ENCODE measurements around the gene RIMKLB. TPM values are rescaled to one million over a fixed set of nuclear protein-coding genes. Genes with fewer than 3 reads are reported as not detected.

The RIMKLB gene
- total and polyA plus RNA-seq, 10 of the 15 experiments (the other 5 are each of a cell fraction or from before 2014, with no cell fraction given), result 0.15 to 0.83 (median 0.46) TPM

GRCh38 chr12:8771072-8771471 lies 73.3 kb downstream of the RIMKLB start (continued):
- no peak for TF ChIP-seq KAT2A (conservative IDR thresholded peaks at IDR 0.05; ENCODE audit: control insufficient read depth, low read depth, low read length)
- TF ChIP-seq NFYA (IDR thresholded peaks at IDR 0.05; ENCODE audit: borderline replicate concordance, low read depth, low read length), result no peak

DNA sequence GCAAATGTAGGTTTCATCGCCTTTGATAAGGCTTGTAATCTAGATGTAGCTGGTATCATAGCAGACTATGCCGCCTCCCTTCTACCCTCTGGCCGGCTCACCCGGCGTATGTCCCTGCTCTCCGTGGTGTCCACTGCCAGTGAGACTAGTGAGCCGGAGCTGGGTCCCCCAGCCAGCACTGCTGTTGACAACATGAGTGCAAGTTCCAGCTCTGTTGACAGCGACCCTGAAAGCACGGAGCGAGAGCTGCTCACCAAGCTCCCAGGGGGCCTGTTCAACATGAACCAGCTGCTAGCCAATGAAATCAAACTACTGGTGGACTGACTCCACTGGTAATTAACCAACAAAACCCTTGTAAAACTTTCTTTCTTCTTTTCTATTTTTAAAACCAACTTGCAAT lies 75.7 kb downstream of the RIMKLB start:
- no peaks in the 10 kb centered on the region for H3K79me2 ChIP-seq (ENCODE audit: control insufficient read depth, insufficient read depth, low read length)
- RAD21 ChIA-PET (ENCODE audit: unreplicated experiment), result no interaction called here
- H3K9ac ChIP-seq (ENCODE audit: control insufficient read depth, insufficient read depth, low read length), result no peak overlapping the region
- SMC1A ChIA-PET (ENCODE audit: uncharacterized antibody, unreplicated experiment), result no interaction called here
- in situ Hi-C loops (cut with MboI), result no loop called here
- no peaks in the 10 kb centered on the region for H3K27me3 ChIP-seq (replicated peaks in 1 of 2; ENCODE audit: control insufficient read depth in 2 of 2, insufficient read depth in 2 of 2, low read length in 1 of 2)
- FAIRE-seq (no peak), DNase-seq (ENCODE audit: low read depth, low spot score) (no peak), ATAC-seq (no peak)
- no peak overlapping the region for H3K4me3 ChIP-seq
- intact Hi-C loops (cut with micrococcal nuclease; ENCODE audit: unreplicated experiment), result no loop called here
- no peaks in the 10 kb centered on the region for H3K36me3 ChIP-seq (ENCODE audit: control insufficient read depth in 2 of 2, insufficient read depth in 2 of 2, low read length in 1 of 2)
- H3K4me1 ChIP-seq (ENCODE audit: control insufficient read depth, insufficient read depth, low read length), result no peaks in the 10 kb centered on the region
- H3K4me2 ChIP-seq (ENCODE audit: control insufficient read depth, insufficient read depth), result no peak overlapping the region
- POLR2A ChIA-PET, result no interaction called here
- no peaks in the 10 kb centered on the region for H3K9me3 ChIP-seq (replicated peaks; ENCODE audit: control insufficient read depth, insufficient read depth, low read length)
- 78% methylated on average over 10 of the region's 10 CpGs for WGBS (ENCODE audit: insufficient coverage, insufficient replicate concordance, low lambda C conversion rate, missing lambda C conversion rate)
- H3K27ac ChIP-seq (ENCODE audit: control insufficient read depth, insufficient read depth), result no peak overlapping the region
- CTCF ChIA-PET, result no interaction called here
- TF ChIP-seq, protein P1, sequence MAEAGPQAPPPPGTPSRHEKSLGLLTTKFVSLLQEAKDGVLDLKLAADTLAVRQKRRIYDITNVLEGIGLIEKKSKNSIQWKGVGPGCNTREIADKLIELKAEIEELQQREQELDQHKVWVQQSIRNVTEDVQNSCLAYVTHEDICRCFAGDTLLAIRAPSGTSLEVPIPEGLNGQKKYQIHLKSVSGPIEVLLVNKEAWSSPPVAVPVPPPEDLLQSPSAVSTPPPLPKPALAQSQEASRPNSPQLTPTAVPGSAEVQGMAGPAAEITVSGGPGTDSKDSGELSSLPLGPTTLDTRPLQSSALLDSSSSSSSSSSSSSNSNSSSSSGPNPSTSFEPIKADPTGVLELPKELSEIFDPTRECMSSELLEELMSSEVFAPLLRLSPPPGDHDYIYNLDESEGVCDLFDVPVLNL (IDR thresholded peaks at IDR 0.05; ENCODE audit: low read depth, low read length), result no peak
- TF ChIP-seq, protein P2, sequence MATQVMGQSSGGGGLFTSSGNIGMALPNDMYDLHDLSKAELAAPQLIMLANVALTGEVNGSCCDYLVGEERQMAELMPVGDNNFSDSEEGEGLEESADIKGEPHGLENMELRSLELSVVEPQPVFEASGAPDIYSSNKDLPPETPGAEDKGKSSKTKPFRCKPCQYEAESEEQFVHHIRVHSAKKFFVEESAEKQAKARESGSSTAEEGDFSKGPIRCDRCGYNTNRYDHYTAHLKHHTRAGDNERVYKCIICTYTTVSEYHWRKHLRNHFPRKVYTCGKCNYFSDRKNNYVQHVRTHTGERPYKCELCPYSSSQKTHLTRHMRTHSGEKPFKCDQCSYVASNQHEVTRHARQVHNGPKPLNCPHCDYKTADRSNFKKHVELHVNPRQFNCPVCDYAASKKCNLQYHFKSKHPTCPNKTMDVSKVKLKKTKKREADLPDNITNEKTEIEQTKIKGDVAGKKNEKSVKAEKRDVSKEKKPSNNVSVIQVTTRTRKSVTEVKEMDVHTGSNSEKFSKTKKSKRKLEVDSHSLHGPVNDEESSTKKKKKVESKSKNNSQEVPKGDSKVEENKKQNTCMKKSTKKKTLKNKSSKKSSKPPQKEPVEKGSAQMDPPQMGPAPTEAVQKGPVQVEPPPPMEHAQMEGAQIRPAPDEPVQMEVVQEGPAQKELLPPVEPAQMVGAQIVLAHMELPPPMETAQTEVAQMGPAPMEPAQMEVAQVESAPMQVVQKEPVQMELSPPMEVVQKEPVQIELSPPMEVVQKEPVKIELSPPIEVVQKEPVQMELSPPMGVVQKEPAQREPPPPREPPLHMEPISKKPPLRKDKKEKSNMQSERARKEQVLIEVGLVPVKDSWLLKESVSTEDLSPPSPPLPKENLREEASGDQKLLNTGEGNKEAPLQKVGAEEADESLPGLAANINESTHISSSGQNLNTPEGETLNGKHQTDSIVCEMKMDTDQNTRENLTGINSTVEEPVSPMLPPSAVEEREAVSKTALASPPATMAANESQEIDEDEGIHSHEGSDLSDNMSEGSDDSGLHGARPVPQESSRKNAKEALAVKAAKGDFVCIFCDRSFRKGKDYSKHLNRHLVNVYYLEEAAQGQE (IDR thresholded peaks at IDR 0.05; ENCODE audit: low read depth, low read length), result no peak
- no peak for TF ChIP-seq SUPT20H (IDR thresholded peaks at IDR 0.05; ENCODE audit: borderline replicate concordance, control insufficient read depth, low read depth, low read length)
- no peak for TF ChIP-seq LARP7 (IDR thresholded peaks at IDR 0.05)
- no peak for TF ChIP-seq RUNX3 (IDR thresholded peaks at IDR 0.05; ENCODE audit: low read length)
- no peak for TF ChIP-seq YY1 (IDR thresholded peaks at IDR 0.05; ENCODE audit: low read depth, low read length)
- TF ChIP-seq HDAC6 (IDR thresholded peaks at IDR 0.05; ENCODE audit: unreplicated experiment), result no peak
- TF ChIP-seq DPF2 (IDR thresholded peaks at IDR 0.05), result no peak
- no peak for TF ChIP-seq NR2F1 (conservative IDR thresholded peaks at IDR 0.05)
- TF ChIP-seq, protein P3, sequence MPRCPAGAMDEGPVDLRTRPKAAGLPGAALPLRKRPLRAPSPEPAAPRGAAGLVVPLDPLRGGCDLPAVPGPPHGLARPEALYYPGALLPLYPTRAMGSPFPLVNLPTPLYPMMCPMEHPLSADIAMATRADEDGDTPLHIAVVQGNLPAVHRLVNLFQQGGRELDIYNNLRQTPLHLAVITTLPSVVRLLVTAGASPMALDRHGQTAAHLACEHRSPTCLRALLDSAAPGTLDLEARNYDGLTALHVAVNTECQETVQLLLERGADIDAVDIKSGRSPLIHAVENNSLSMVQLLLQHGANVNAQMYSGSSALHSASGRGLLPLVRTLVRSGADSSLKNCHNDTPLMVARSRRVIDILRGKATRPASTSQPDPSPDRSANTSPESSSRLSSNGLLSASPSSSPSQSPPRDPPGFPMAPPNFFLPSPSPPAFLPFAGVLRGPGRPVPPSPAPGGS (IDR thresholded peaks at IDR 0.05; ENCODE audit: borderline replicate concordance, insufficient read depth, low read depth, low read length, poor library complexity, severe bottlenecking), result no peak
- TF ChIP-seq CREM (IDR thresholded peaks at IDR 0.05; ENCODE audit: low read depth), result no peak
- no peak for TF ChIP-seq GATAD2B (conservative IDR thresholded peaks at IDR 0.05; ENCODE audit: low read depth)
- no peak for TF ChIP-seq IRF3 (IDR thresholded peaks at IDR 0.05)
- BruUV-seq (replicated peaks), result no TSS peak
- no peak overlapping the region for H2AFZ ChIP-seq (ENCODE audit: control insufficient read depth, low read depth, low read length)
- no peaks in the 10 kb centered on the region for H4K20me1 ChIP-seq (ENCODE audit: control insufficient read depth, insufficient read depth)
